Brain microvascular endothelial cell (primary cell): ENCODE results near the gene FBXO28.
"Not testable (repeated sequence)": the region's sequence is repeated elsewhere in the genome, so short reads cannot be mapped to it uniquely, and the experiment has no call there.

Experiments used
- DNase-seq: peaks from one replicate; pipeline ENCODE4 v3.0.0-alpha.2; 2020
- H3K27ac ChIP-seq: fragments of 250-450 bp; sonication (Bioruptor Pico); 2 replicates; pipeline ENCODE4 v1.5.1; 2020; ENCODE audit warnings: mild to moderate bottlenecking, moderate library complexity
- H3K27me3 ChIP-seq: fragments of 250-450 bp; sonication (Bioruptor Pico); replicated peaks from 2 replicates; pipeline ENCODE4 v1.5.1; 2020; ENCODE audit warnings: mild to moderate bottlenecking
- H3K36me3 ChIP-seq: fragments of 250-450 bp; sonication (Bioruptor Pico); replicated peaks from 2 replicates; pipeline ENCODE4 v1.5.1; 2020; ENCODE audit warnings: mild to moderate bottlenecking
- H3K4me3 ChIP-seq: 2 replicates; pipeline ENCODE4 v1.5.1; 2011; ENCODE audit warnings: low read depth, mild to moderate bottlenecking, control low read depth, low read length, moderate library complexity
- CTCF ChIP-seq: IDR thresholded peaks from 2 replicates; pipeline ENCODE4 v1.5.1; 2011; ENCODE audit warnings: low read depth, mild to moderate bottlenecking, moderate library complexity, low read length, control low read depth, inconsistent platforms; ENCODE audit errors: missing control alignments
- in situ Hi-C: cut with HindIII; loops from 2 replicates; pipeline ENCODE4 v1.10.0; 2017; ENCODE audit warnings: low sequenced_read_pairs, low pct_ligation_motif_present

FBXO28 gene

GRCh38 chr1:224067621-224068457 lies 46.1 kb upstream of the FBXO28 start:
- no peak for TF ChIP-seq CTCF
- in situ Hi-C loops = no loop called here
- Histone ChIP-seq H3K4me3 (no peak overlapping the region), H3K36me3 (no peaks in the 10 kb centered on the region), H3K27me3 (no peaks in the 10 kb centered on the region), H3K27ac (no peak overlapping the region)
- DNase-seq = peak; percentile 57

- TF ChIP-seq CTCF = no peak
- Histone ChIP-seq H3K36me3 (no peaks in the 10 kb centered on the region), H3K27ac (no peak overlapping the region), H3K4me3 (no peak overlapping the region), H3K27me3 (no peaks in the 10 kb centered on the region)
- in situ Hi-C loops = no loop called here
- DNase-seq = no peak
Observed at GRCh38 chr1:224068458-224069072, 45.3 kb upstream of the FBXO28 start.

GRCh38 chr1:224069138-224069537 lies 44.8 kb upstream of the FBXO28 start:
- H3K27me3 ChIP-seq = no peaks in the 10 kb centered on the region
- in situ Hi-C loops = no loop called here
- H3K36me3 ChIP-seq = no peaks in the 10 kb centered on the region
- TF ChIP-seq CTCF = no peak
- no peak for DNase-seq
- no peak overlapping the region for H3K27ac ChIP-seq
- no peak overlapping the region for H3K4me3 ChIP-seq

GRCh38 chr1:224070521-224070920 lies 43.4 kb upstream of the FBXO28 start:
- H3K36me3 ChIP-seq = no peaks in the 10 kb centered on the region
- no peak for DNase-seq
- TF ChIP-seq CTCF = no peak
- H3K4me3 ChIP-seq = no peak overlapping the region
- no peak overlapping the region for H3K27ac ChIP-seq
- no peaks in the 10 kb centered on the region for H3K27me3 ChIP-seq
- in situ Hi-C loops = no loop called here

- no peak overlapping the region for H3K4me3 ChIP-seq
- H3K27ac ChIP-seq = no peak overlapping the region
- H3K27me3 ChIP-seq = no peaks in the 10 kb centered on the region
- no peaks in the 10 kb centered on the region for H3K36me3 ChIP-seq
- TF ChIP-seq CTCF = no peak
- no peak for DNase-seq
- in situ Hi-C loops = no loop called here
Observed at GRCh38 chr1:224076407-224076806, 37.5 kb upstream of the FBXO28 start.

GRCh38 chr1:224079644-224080043 lies 34.3 kb upstream of the FBXO28 start:
- H3K27me3 ChIP-seq, in situ Hi-C loops, H3K27ac ChIP-seq, H3K36me3 ChIP-seq, H3K4me3 ChIP-seq, DNase-seq: not testable (repeated sequence)
